ENCODE measurements around the gene SETDB2.

- TF ChIP-seq POLR2A (IDR thresholded peaks at IDR 0.05): no peak
- TF ChIP-seq, protein P1, sequence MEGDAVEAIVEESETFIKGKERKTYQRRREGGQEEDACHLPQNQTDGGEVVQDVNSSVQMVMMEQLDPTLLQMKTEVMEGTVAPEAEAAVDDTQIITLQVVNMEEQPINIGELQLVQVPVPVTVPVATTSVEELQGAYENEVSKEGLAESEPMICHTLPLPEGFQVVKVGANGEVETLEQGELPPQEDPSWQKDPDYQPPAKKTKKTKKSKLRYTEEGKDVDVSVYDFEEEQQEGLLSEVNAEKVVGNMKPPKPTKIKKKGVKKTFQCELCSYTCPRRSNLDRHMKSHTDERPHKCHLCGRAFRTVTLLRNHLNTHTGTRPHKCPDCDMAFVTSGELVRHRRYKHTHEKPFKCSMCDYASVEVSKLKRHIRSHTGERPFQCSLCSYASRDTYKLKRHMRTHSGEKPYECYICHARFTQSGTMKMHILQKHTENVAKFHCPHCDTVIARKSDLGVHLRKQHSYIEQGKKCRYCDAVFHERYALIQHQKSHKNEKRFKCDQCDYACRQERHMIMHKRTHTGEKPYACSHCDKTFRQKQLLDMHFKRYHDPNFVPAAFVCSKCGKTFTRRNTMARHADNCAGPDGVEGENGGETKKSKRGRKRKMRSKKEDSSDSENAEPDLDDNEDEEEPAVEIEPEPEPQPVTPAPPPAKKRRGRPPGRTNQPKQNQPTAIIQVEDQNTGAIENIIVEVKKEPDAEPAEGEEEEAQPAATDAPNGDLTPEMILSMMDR (IDR thresholded peaks at IDR 0.05): no peak
Observed at GRCh38 chr13:49532593-49532992, 88.5 kb downstream of the SETDB2 start.
